Stimulated activated CD4-positive, alpha-beta T cell treated with anti-CD3 and anti-CD28 coated beads, Interleukin-15, amount 100 ng/mL, for 1 hour (primary cell): ENCODE results near the gene SRRT.
"Not testable (repeated sequence)": the region's sequence is repeated elsewhere in the genome, so short reads cannot be mapped to it uniquely, and the experiment has no call there.

Experiments
- DNase-seq, 2 donors: peaks; one replicate each; pipeline ENCODE4 v3.0.0-alpha.2; 2020; ENCODE audit warnings: low read depth in 1 of 2, low spot score in 1 of 2

Gene SRRT

DNA sequence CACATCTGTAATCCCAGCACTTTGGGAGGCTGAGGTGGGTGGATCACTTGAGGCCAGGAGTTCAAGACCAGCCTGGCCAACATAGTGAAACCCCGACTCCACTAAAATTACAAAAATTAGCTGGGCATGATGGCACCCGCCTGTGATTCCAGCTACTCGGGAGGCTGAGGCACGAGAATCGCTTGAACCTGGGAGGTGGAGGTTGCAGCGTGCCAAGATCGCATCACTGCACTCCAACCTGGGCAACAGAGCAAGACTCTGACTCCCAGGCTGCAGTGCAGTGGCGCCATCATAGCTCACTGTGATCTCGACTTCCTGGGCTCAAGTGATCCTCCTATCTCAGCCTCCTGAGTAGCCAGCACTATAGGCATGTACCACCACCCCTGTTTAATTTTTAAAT is 20.0 kb upstream of the SRRT start:
- not testable (repeated sequence) for DNase-seq

DNA sequence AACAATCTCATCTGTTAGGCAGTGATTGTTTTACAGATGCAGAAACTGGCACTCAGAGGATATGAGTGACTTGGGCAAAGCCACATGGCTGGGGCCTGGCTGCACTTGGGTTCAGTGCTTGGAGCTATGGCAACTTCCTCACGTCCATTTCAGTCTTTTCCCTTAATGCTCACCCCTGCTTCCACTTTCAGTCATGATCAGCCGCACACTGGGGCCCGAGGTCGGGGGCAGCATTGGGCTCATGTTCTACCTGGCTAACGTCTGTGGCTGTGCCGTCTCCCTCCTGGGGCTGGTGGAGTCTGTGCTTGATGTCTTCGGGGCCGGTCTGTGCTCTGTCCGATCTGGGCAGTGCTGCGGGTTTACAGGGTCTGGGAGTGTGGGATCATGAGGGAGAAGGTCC is 19.4 kb upstream of the SRRT start:
- DNase-seq = no peak

DNA sequence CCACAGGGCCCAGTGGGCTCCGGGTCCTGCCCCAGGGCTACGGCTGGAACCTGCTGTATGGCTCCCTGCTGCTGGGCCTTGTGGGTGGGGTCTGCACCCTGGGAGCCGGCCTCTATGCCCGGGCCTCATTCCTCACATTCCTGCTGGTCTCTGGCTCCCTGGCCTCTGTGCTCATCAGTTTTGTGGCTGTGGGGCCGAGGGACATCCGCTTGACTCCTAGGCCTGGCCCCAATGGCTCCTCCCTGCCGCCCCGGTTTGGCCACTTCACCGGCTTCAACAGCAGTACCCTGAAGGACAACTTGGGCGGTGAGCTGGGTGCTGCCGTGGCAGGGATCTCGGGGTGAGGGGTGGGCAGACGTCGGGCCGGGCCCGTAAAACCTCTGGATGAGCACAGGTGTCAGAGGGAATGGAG is 18.0 kb upstream of the SRRT start:
- no peak for DNase-seq

DNA sequence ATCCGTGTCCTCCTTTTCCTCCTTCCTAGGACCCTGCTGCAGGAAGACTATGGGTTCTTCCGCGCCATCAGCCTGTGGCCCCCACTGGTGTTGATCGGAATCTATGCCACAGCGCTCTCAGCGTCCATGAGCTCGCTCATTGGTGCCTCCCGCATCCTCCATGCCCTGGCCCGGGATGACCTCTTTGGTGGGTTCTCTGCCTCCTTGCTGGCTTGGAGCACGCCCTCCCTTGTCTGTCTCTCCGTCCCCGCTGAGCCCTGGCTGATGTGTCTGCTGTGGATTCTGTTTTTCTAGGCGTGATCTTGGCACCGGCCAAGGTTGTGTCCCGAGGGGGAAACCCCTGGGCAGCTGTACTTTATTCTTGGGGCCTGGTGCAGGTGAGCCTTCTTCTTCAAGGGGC is 15.0 kb upstream of the SRRT start:
- DNase-seq = no peak

- DNase-seq = no peak
Observed at GRCh38 chr7:100860702-100861615, 13.9 kb upstream of the SRRT start.

DNA sequence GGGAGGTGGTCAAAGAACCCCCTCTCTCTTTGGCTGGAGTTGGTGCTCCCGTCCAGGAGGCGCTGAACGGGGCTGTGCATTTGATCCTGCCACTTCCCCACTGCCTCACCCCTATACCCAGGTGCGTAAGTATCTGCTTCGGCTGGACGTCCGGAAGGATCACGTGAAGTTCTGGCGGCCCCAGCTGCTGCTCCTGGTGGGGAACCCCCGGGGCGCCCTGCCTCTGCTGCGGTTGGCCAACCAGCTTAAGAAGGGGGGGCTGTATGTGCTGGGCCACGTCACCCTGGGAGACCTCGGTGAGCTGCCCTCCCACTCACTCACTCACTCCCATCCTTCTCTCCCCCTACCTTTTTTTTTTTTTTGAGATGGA is 13.3 kb upstream of the SRRT start:
- no peak for DNase-seq

- DNase-seq = no peak
Observed at GRCh38 chr7:100863406-100863950, 11.4 kb upstream of the SRRT start.

DNA sequence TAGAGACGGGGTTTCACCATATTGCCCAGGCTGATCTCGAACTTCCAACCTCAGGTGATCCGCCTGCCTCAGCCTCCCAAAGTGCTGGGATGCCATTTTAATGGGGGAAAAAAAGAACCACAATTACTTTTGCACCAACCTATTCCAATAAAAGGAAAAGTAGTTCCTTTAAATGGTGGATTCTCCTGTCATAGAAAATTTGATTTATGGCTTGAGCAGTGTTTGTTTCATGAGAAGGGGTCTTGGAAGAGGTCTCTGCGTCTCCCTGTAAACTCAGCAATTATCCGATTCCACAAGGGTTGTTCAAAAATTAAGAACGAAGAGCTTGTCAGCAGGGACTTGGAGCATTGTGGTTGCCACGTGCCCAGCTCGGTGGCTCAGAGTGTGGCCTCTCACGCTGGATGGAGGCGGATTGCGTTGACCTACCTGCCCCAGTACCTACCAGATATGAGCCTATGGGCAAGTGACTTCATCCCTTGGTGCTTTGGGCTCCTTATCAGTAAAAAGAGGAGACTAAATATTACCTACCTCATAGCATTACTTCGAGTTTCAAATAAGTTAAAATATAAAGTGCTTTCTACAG is 10.5 kb upstream of the SRRT start:
- DNase-seq = no peak

DNA sequence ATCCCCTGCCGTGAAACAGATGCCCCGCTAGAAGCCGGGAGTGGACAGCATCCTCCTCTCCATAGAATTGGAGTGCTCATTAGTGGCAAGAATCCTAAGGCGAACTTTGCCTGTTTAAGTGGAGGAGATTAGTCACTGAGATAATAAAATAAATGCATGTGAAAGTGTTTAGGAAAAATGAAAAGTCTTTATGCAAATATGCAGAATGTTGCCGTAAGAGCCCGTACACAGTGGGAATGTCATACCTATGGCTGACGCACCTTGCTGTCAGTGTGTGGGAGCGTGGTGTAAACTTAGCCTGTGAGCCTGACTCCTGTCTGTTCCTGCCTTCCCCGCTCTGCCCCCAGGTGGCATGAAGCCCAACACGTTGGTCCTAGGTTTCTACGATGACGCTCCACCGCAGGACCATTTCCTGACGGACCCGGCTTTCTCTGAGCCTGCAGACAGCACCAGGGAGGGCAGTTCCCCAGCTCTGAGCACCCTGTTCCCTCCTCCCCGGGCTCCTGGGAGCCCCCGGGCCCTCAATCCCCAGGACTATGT is 9.5 kb upstream of the SRRT start:
- DNase-seq = no peak

GRCh38 chr7:100865938-100866728 is 8.8 kb upstream of the SRRT start:
- peak in 1 of 2 donors; percentile 41 for DNase-seq

DNA sequence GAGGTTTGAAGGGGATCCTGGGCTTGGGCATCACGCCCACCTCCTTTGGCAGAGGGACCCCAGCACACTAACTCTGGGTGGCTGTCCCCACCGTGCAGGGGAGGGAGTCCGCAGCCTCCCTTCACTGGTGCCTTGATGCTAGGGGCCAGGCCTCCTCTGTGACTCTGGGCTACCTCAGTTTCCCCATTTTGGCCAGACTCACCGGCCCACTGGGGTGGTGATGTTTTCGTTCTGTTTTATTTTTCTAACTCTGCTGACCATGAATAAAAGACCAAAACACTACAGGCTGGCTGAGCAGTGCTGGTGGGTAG is 8.2 kb upstream of the SRRT start:
- no peak for DNase-seq

DNA sequence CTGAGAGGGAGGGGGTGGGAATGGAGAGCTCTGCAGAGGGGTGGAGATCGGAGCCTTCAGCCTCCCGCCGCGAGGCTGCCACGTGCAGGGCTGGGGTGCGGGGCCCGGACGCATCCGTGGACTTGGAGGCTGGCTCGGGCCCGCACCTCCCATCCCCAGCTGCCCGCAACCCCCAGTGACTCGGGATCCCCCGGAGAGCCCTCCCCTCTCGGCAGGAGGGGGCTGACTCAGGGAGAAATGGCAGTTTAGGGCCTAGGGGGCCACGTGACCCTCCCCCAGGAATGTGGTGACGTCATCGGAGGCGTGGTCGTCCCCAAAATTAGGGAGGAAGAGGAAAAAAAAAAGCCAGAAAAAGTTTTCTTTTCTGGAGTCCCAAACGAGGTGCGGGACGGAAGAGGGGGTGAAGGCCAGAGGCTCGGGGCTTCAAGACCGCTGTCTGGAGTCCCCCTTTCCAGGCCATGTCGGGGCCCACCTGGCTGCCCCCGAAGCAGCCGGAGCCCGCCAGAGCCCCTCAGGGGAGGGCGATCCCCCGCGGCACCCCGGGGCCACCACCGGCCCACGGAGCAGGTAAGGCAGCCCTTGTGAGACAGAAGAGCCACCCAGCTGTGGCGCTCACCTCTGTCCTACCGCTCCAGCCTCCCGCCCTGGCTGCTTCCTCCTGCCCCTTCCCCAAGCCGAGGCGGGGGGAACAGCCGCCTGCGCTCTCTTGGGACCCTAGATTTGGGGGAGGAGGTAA is 7.7 kb upstream of the SRRT start, which contains the start of gene TRIP6:
Gene TRIP6 (plus strand): TSS at position 348 of the 736 bp plus-strand sequence. CDS start 111 bp downstream, at position 459.
- DNase-seq = peak in 1 of 2 donors; percentile 53

- DNase-seq = no peak
Observed at GRCh38 chr7:100867776-100868485, 7.0 kb upstream of the SRRT start.

DNA sequence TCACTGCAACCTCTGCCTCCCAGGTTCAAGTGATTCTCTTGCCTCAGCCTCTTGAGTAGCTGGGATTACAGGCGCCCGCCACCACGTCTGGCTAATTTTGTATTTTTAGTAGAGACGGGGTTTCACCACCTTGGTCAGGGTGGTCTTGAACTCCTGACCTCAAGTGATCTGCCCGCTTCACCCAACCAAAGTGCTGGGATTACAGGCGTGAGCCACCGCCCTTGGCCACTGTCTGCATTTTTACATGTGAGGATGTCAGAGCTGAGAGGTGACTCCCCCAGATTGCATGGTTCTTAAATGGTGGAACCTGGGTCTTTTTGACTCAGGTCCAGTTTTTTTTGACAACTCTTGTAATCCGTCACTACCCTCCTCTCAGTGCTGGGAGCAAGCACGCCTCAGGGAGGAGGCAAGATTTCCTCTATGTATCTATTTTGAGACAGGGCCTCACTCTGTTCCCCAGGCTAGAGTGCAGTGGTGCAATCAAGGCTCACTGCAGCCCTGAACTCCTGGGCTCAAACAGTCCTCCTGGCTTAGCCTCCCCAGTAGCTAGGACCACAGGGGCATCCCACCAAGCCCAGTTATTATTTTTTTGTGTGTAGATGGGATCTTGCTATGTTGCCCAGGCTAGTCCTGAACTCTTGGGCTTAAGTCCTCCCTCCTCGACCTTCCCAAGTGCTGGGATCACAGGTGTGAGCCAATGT is 1.2 kb upstream of the SRRT start:
- DNase-seq = no peak

- no peak for DNase-seq
Observed at GRCh38 chr7:100874300-100874576, 665 bp upstream of the SRRT start.

GRCh38 chr7:100875356-100875751 is 451 bp downstream of the SRRT start:
- DNase-seq = no peak

GRCh38 chr7:100878013-100878412 is 3.1 kb downstream of the SRRT start:
- no peak for DNase-seq

DNA sequence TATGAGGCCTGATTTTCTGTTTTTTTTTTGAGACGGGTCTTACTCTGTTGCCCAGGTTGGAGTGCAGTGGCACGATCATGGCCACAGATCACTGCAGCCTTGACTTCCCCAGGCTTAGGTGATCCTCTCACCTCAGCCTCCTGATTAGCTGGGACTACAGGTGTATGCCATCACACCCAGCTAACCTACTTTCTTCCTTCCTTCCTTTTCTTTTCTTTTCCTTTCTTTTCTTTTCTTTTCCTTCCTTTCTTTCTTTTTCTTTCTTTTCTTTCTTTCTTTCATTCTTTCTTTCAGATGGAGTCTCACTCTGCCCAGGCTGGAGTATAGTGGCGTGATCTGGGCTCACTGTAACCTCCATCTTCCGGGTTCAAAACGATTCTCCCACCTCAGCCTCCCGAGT is 3.8 kb downstream of the SRRT start:
- DNase-seq = no peak

GRCh38 chr7:100879685-100880261 is 4.9 kb downstream of the SRRT start:
- no peak for DNase-seq
